MCF 10A (cell line): Measurements from ENCODE around the gene C2orf80. TPM values are rescaled to one million over a fixed set of nuclear protein-coding genes. Genes with fewer than 3 reads are reported as not detected.

Experiments used
- BruUV-seq: library from RNA; stranded (reverse); fragments of 400-500 nt; replicated peaks from 2 replicates; lab custom pipeline; 2021; lab: Mats Ljungman, UMichigan
- CTCF ChIA-PET: fragments of 300-600 bp; sonication (Branson Sonifier 250); formaldehyde crosslinking; extraction: SDS; loops from one replicate; lab custom pipeline; 2021; ENCODE audit warnings: antibody characterized with exemption, inconsistent platforms; lab: Yijun Ruan, JAX
- POLR2A ChIA-PET: fragments of 300-600, 350-650 bp; sonication (Branson Sonifier 250); formaldehyde crosslinking; extraction: SDS; loops from one replicate; lab custom pipeline; 2020; ENCODE audit warnings: antibody characterized with exemption, inconsistent platforms; lab: Yijun Ruan, JAX
- DNase-seq: peaks from one replicate; pipeline ENCODE4 v3.0.0-alpha.2; 2018; ENCODE audit not compliant: unreplicated experiment
- H3K27ac Mint-ChIP-seq: one replicate; pipeline ENCODE4 v1.8.0; 2022; ENCODE audit warnings: mild to moderate bottlenecking, low read depth, mixed read lengths; ENCODE audit not compliant: unreplicated experiment
- H3K27me3 Mint-ChIP-seq: one replicate; pipeline ENCODE4 v1.8.0; 2022; ENCODE audit warnings: mixed read lengths; ENCODE audit not compliant: insufficient read depth, unreplicated experiment
- H3K36me3 Mint-ChIP-seq: one replicate; pipeline ENCODE4 v1.8.0; 2022; ENCODE audit warnings: mild to moderate bottlenecking, moderate library complexity, mixed read lengths; ENCODE audit not compliant: insufficient read depth, unreplicated experiment
- H3K4me1 Mint-ChIP-seq: one replicate; pipeline ENCODE4 v1.8.0; 2022; ENCODE audit warnings: mixed read lengths; ENCODE audit not compliant: insufficient read depth, unreplicated experiment
- H3K4me3 Mint-ChIP-seq: one replicate; pipeline ENCODE4 v1.8.0; 2022; ENCODE audit warnings: mild to moderate bottlenecking, moderate library complexity, mixed read lengths; ENCODE audit not compliant: unreplicated experiment
- H3K9me3 Mint-ChIP-seq: one replicate; pipeline ENCODE4 v1.8.0; 2022; ENCODE audit warnings: mixed read lengths; ENCODE audit not compliant: unreplicated experiment
- CTCF ChIP-seq: fragments of 200-600 bp; IDR thresholded peaks from one replicate; pipeline ENCODE4 v1.8.0; 2022; ENCODE audit warnings: antibody characterized with exemption, mild to moderate bottlenecking; ENCODE audit not compliant: unreplicated experiment
- intact Hi-C: fragments of 100-400 bp; cut with micrococcal nuclease; formaldehyde crosslinking; loops from 2 replicates; pipeline ENCODE4 v1.14.1; 2022
- total RNA-seq: library from RNA; stranded (reverse); gene quantifications from 2 replicates; pipeline ENCODE4 v1.2.3, GENCODE V29; 2022

Gene C2orf80
- total RNA-seq, 1 experiment from 2014 or later = not detected

GRCh38 chr2:208174144-208174543, 15.7 kb downstream of the C2orf80 start:
- DNase-seq = no peak
- CTCF ChIA-PET = interaction anchor here (0.6 to 2.9 kb wide), 27 partner anchors 9 to 1157 kb away, joined by 3 to 104 read pairs (median 6); partner anchors contain the start of genes CRYGA, CRYGB and IDH1
- no TSS peak for BruUV-seq
- TF ChIP-seq CTCF = no peak
- Mint-ChIP-seq H3K27me3 (peaks cover 13% of the 10 kb centered on the region), H3K4me3 (no peak overlapping the region), H3K36me3 (no peaks in the 10 kb centered on the region), H3K27ac (no peak overlapping the region), H3K4me1 (no peaks in the 10 kb centered on the region), H3K9me3 (no peaks in the 10 kb centered on the region)
- POLR2A ChIA-PET = interaction anchor here (0.9 to 2.9 kb wide), 2 partner anchors 77 to 80 kb away, joined by 3 to 32 read pairs; partner anchors contain the start of gene IDH1
- intact Hi-C loops = loop anchor here (2.0 kb wide), 1 partner anchor 71 kb away; no protein-coding TSS in a partner anchor

- intact Hi-C loops = no loop called here
- Mint-ChIP-seq H3K9me3 (no peaks in the 10 kb centered on the region), H3K27ac (no peak overlapping the region), H3K36me3 (no peaks in the 10 kb centered on the region), H3K4me1 (no peaks in the 10 kb centered on the region), H3K4me3 (no peak overlapping the region), H3K27me3 (peaks cover 13% of the 10 kb centered on the region)
- ChIA-PET CTCF (interaction anchor here (0.5 to 1.6 kb wide), 5 partner anchors 21 to 157 kb away, joined by 3 to 6 read pairs (median 4); no protein-coding TSS in a partner anchor), POLR2A (no interaction called here)
- DNase-seq = no peak
- no TSS peak for BruUV-seq
- TF ChIP-seq CTCF = no peak
These were observed 17.7 kb downstream of the C2orf80 start for GRCh38 chr2:208172125-208172524.

GRCh38 chr2:208164951-208165755, 24.7 kb downstream of the C2orf80 start:
- no TSS peak for BruUV-seq
- no peak for TF ChIP-seq CTCF
- Mint-ChIP-seq H3K27me3 (peaks cover 38% of the 10 kb centered on the region), H3K27ac (no peak overlapping the region), H3K4me1 (no peaks in the 10 kb centered on the region), H3K9me3 (no peaks in the 10 kb centered on the region), H3K36me3 (no peaks in the 10 kb centered on the region), H3K4me3 (no peak overlapping the region)
- no peak for DNase-seq
- intact Hi-C loops = no loop called here
- CTCF ChIA-PET = interaction anchor here (0.6 to 5.4 kb wide), 3 partner anchors 10 to 60 kb away, joined by 3 to 37 read pairs (median 5); no protein-coding TSS in a partner anchor
- POLR2A ChIA-PET = no interaction called here

GRCh38 chr2:208163489-208163888, 26.3 kb downstream of the C2orf80 start, which contains the start of gene CRYGA:
TSS of gene CRYGA (minus strand) at chr2:208163589. CDS start at chr2:208163556, 33 bp downstream.
- intact Hi-C loops = no loop called here
- H3K4me3 Mint-ChIP-seq = no peak within 1 kb of the TSS
- no peaks in the 10 kb centered on the region for H3K9me3 Mint-ChIP-seq
- ChIA-PET CTCF (interaction anchor here (1.1 to 5.4 kb wide), 2 partner anchors 12 to 61 kb away, joined by 3 to 37 read pairs; no protein-coding TSS in a partner anchor), POLR2A (interaction anchor here (0.5 kb wide), 1 partner anchor 139 kb away, joined by 3 read pairs; no protein-coding TSS in a partner anchor)
- no peaks in the 10 kb centered on the region for H3K36me3 Mint-ChIP-seq
- H3K27me3 Mint-ChIP-seq = peaks cover 30% of the 10 kb centered on the region
- no peak for DNase-seq
- no peaks in the 10 kb centered on the region for H3K4me1 Mint-ChIP-seq
- no TSS peak for BruUV-seq
- TF ChIP-seq CTCF = no peak
- H3K27ac Mint-ChIP-seq = no peak within 1 kb of the TSS
